BJ (cell line): ENCODE results near the gene PRRC2B. TPM values are rescaled to one million over a fixed set of nuclear protein-coding genes. Genes with fewer than 3 reads are reported as not detected.

Source experiments
- CTCF ChIA-PET: fragments of 350-600 bp; formaldehyde crosslinking; extraction: SDS; loops from one replicate; lab custom pipeline; 2021; ENCODE audit warnings: antibody characterized with exemption, inconsistent platforms; lab: Yijun Ruan, JAX
- POLR2A ChIA-PET: fragments of 300-600 bp; sonication (Branson Sonifier 250); formaldehyde crosslinking; extraction: SDS; loops from one replicate; lab custom pipeline; 2021; ENCODE audit warnings: antibody characterized with exemption; lab: Charles Lee
- DNase-seq: peaks from one replicate; pipeline ENCODE4 v3.0.0-alpha.2; 2011; ENCODE audit warnings: low read depth
- H3K27me3 ChIP-seq: 2 replicates; pipeline ENCODE4 v1.6.0; 2011; ENCODE audit warnings: low read length; ENCODE audit not compliant: control insufficient read depth, insufficient read depth
- H3K36me3 ChIP-seq: 2 replicates; pipeline ENCODE4 v1.5.1; 2011; ENCODE audit warnings: low read length; ENCODE audit not compliant: control insufficient read depth, insufficient read depth
- H3K4me3 ChIP-seq: 2 replicates; pipeline ENCODE4 v1.5.1; 2011; ENCODE audit warnings: low read depth, mild to moderate bottlenecking, control low read depth, low read length
- polyA plus RNA-seq: library from polyadenylated mRNA; depleted of rRNA; stranded (reverse); fragments of >200 nt; gene quantifications from 2 replicates; pipeline ENCODE4 v1.2.3, GENCODE V29; 2011
- TF ChIP-seq, protein P1 (sequence below): IDR thresholded peaks from 2 replicates; pipeline ENCODE4 v1.5.1; 2011; ENCODE audit warnings: low read depth, mild to moderate bottlenecking, control low read depth, inconsistent platforms, low read length, moderate library complexity; ENCODE audit not compliant: insufficient read depth

The PRRC2B gene
- polyA plus RNA-seq, 1 experiment = 25.8 TPM

DNA sequence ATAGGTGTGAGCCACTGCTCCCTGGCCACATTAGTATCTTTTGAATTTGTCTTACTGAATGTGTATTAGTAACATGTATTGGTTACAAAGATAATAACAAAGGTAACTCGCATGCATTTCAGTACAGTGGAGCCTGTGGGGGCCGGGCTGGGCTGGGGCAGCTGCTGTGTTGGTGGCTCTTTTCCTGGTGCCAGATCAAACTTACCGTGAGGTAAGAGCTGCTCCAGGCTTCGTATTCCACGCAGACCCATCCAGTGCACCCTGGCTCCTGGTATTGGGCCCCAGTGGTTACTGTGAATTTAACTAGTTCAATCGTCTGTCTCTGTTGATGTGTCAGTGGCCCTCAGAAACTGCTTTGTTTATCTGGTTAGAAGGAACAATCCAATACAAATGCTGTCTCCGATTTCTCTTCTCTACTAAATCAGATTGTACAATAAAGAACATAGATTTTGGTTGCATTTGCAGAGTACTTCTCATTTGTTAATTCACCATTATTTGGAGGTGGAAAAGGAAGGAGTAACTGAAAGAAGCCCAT, 15.6 kb downstream of the PRRC2B start:
- DNase-seq = no peak
- Histone ChIP-seq H3K36me3 (no peaks in the 10 kb centered on the region), H3K4me3 (no peak overlapping the region), H3K27me3 (no peaks in the 10 kb centered on the region)
- TF ChIP-seq, protein P1, sequence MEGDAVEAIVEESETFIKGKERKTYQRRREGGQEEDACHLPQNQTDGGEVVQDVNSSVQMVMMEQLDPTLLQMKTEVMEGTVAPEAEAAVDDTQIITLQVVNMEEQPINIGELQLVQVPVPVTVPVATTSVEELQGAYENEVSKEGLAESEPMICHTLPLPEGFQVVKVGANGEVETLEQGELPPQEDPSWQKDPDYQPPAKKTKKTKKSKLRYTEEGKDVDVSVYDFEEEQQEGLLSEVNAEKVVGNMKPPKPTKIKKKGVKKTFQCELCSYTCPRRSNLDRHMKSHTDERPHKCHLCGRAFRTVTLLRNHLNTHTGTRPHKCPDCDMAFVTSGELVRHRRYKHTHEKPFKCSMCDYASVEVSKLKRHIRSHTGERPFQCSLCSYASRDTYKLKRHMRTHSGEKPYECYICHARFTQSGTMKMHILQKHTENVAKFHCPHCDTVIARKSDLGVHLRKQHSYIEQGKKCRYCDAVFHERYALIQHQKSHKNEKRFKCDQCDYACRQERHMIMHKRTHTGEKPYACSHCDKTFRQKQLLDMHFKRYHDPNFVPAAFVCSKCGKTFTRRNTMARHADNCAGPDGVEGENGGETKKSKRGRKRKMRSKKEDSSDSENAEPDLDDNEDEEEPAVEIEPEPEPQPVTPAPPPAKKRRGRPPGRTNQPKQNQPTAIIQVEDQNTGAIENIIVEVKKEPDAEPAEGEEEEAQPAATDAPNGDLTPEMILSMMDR = no peak
- ChIA-PET POLR2A (no interaction called here), CTCF (no interaction called here)

DNA sequence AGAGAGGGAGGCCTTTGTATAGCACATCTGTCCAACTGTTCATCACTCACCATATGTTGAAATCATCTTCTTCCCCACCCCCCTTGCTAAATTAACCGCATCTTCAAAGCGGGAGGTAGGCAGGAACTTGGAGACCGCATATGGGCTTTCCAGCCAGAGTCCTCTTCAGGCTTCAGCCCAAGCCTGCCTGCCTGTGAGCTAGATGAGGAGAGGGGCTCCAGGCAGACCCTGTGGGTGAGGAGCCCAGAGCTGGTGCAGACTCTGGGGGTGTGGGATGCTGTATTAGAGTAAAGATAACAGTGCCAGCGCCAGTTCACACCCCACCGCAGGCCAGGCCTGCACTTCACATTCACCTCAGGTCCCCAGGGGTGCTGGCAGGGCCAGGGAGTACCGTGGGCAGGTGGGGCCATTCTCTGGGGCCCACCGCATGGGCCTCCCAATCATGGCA, 16.2 kb downstream of the PRRC2B start:
- no peak for DNase-seq
- ChIA-PET CTCF (no interaction called here), POLR2A (no interaction called here)
- H3K36me3 ChIP-seq = no peaks in the 10 kb centered on the region
- TF ChIP-seq, protein P1 = no peak
- no peak overlapping the region for H3K4me3 ChIP-seq
- H3K27me3 ChIP-seq = no peaks in the 10 kb centered on the region

DNA sequence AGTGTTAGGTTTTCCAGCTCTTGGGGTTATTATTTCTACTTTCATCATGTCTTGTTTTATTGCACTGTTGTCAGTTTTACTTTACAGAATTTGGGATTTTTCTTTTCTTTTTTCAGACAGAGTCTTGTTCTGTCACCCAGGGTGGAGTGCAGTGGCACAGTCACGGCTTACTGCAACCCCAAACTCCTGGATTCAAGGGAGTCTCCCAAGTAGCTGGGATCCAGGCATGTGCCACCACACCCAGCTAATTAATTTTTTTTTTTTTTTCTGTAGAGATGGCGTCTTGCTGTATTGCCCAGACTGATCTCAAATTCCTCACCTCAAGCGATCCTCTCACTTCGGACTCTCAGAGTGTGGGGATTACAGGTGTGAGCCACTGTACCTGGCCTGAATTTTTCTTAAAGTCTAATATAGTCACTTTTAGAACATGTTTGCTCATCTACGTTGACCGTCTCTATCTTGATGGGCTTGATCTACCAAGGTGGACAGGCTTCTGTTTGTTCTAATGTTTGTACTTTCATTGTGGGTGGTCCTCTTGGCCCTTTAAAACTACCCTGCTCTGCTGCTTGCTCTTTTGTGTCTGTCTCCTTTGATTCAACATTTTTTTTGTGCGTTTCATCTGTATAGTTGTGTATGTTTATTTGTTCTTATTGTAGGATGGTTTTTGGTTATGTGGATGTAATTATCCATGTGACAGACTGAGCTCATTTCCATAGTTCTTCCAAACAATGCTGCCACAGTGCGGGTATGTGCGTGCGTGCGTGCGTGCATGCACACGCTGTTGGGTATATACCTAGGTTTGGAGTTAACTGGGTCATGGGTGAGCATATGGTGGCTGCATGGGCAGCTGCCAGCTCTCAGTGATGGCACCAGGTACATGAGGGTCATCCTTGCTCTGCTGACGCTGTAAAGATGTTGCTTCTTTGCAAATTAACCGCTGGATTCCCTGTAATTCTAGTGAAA, 18.1 kb downstream of the PRRC2B start:
- no peak for DNase-seq
- ChIA-PET POLR2A (interaction anchor here (0.6 kb wide), 1 partner anchor 11 kb away, joined by 3 read pairs; no protein-coding TSS in a partner anchor), CTCF (interaction anchor here (0.6 to 1.4 kb wide), 2 partner anchors 21 to 61 kb away, joined by 3 to 4 read pairs; no protein-coding TSS in a partner anchor)
- Histone ChIP-seq H3K36me3 (no peaks in the 10 kb centered on the region), H3K27me3 (no peaks in the 10 kb centered on the region), H3K4me3 (no peak overlapping the region)
- TF ChIP-seq, protein P1 = no peak

DNA sequence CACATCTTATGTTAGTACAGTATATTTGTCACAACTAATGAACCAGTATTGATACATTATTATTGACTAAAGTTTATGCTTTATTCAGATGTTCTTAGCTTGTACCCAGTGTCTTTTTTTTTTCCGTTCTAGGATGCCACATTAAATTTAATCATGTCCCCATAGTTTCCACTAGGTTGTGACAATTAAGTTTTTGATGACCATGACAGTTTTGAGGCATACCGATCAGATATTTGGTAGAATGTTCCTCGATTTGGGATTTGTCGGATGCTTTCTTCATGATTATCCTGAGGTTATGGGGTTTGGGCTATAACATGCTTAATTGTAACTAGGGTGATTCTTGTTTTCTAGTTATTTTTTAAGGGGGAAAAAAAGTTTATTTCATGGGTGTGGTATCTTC, 22.6 kb downstream of the PRRC2B start:
- Histone ChIP-seq H3K36me3 (no peaks in the 10 kb centered on the region), H3K4me3 (no peak overlapping the region), H3K27me3 (no peaks in the 10 kb centered on the region)
- no peak for DNase-seq
- ChIA-PET POLR2A (no interaction called here), CTCF (interaction anchor here (1.2 to 3.1 kb wide), 2 partner anchors 12 to 16 kb away, joined by 3 to 11 read pairs; no protein-coding TSS in a partner anchor)
- TF ChIP-seq, protein P1 = no peak
